OCI-LY1 (cell line): Measurements from ENCODE around the gene DNAAF8.

Source experiments
- H2AFZ ChIP-seq: fragments of 200-600 bp; sonication (generic), shearing (Covaris generic); 2 replicates; pipeline ENCODE4 v1.6.0; 2014; ENCODE audit warnings: antibody characterized with exemption, mild to moderate bottlenecking, low read length
- H3F3A ChIP-seq: fragments of 200-600 bp; sonication (generic), shearing (Covaris generic); 2 replicates; pipeline ENCODE4 v1.6.0; 2014; ENCODE audit warnings: mild to moderate bottlenecking, antibody characterized with exemption, low read length, moderate library complexity; ENCODE audit not compliant: insufficient read depth
- H3K27ac ChIP-seq: fragments of 200-600 bp; sonication (generic); 2 replicates; pipeline ENCODE4 v1.5.1; 2014; ENCODE audit warnings: low read length, mixed run types, mild to moderate bottlenecking, low read depth; ENCODE audit not compliant: poor library complexity, severe bottlenecking
- H3K27me3 ChIP-seq: fragments of 200-600 bp; sonication (generic); 2 replicates; pipeline ENCODE4 v1.6.0; 2014; ENCODE audit warnings: antibody characterized with exemption, mild to moderate bottlenecking, low read length, moderate library complexity; ENCODE audit not compliant: insufficient read depth
- H3K36me3 ChIP-seq: fragments of 200-600 bp; sonication (generic); 2 replicates; pipeline ENCODE4 v1.6.1; 2014; ENCODE audit warnings: mild to moderate bottlenecking, antibody characterized with exemption, low read length, moderate library complexity, mixed read lengths; ENCODE audit not compliant: insufficient read depth
- H3K4me1 ChIP-seq: fragments of 200-600 bp; sonication (generic); 2 replicates; pipeline ENCODE4 v1.5.1; 2014; ENCODE audit warnings: mild to moderate bottlenecking, low read length, moderate library complexity; ENCODE audit not compliant: insufficient read depth, severe bottlenecking
- H3K4me2 ChIP-seq: fragments of 200-600 bp; sonication (generic), shearing (Covaris generic); 2 replicates; pipeline ENCODE4 v1.6.1; 2014; ENCODE audit warnings: low read length
- H3K4me3 ChIP-seq: fragments of 200-600 bp; sonication (generic); 2 replicates; pipeline ENCODE4 v1.5.1; 2014; ENCODE audit warnings: low read length, low read depth, mild to moderate bottlenecking, mixed read lengths; ENCODE audit not compliant: poor library complexity, severe bottlenecking
- H3K79me2 ChIP-seq: fragments of 200-600 bp; shearing (Covaris generic); 2 replicates; pipeline ENCODE4 v1.6.1; 2016; ENCODE audit warnings: mixed run types, low read length, mixed read lengths; ENCODE audit not compliant: insufficient read depth
- H3K9ac ChIP-seq: fragments of 200-600 bp; sonication (generic), shearing (Covaris generic); 2 replicates; pipeline ENCODE4 v1.6.1; 2014; ENCODE audit warnings: mild to moderate bottlenecking, low read length, mixed read lengths
- H3K9me2 ChIP-seq: fragments of 200-600 bp; sonication (generic), shearing (Covaris generic); 2 replicates; pipeline ENCODE4 v1.6.1; 2014; ENCODE audit warnings: low read depth, mild to moderate bottlenecking, low read length, mixed read lengths
- H3K9me3 ChIP-seq: fragments of 200-600 bp; shearing (Covaris generic); 2 replicates; pipeline ENCODE4 v1.6.1; 2014; ENCODE audit warnings: low read length, mixed read lengths
- H4K20me1 ChIP-seq: fragments of 200-600 bp; sonication (generic), shearing (Covaris generic); 2 replicates; pipeline ENCODE4 v1.6.0; 2016; ENCODE audit warnings: mild to moderate bottlenecking, low read length; ENCODE audit not compliant: insufficient read depth
- CTCF ChIP-seq: fragments of 200-600 bp; sonication (generic), shearing (Covaris generic); IDR thresholded peaks from 2 replicates; pipeline ENCODE4 v1.5.1; 2017; ENCODE audit warnings: mild to moderate bottlenecking, antibody characterized with exemption, low read length, moderate library complexity, mixed read lengths
- EZH2 ChIP-seq: fragments of 200-600 bp; sonication (generic), shearing (Covaris generic); IDR thresholded peaks from 2 replicates; pipeline ENCODE4 v1.8.0; 2017; ENCODE audit warnings: borderline replicate concordance, mixed run types, mild to moderate bottlenecking, antibody characterized with exemption, low read length, moderate library complexity, mixed read lengths

DNAAF8 gene

GRCh38 chr16:4753227-4753626, 18.9 kb downstream of the DNAAF8 start:
- H3K36me3 ChIP-seq = peaks cover 71% of the 10 kb centered on the region
- no peaks in the 10 kb centered on the region for H3K79me2 ChIP-seq
- no peaks in the 10 kb centered on the region for H4K20me1 ChIP-seq

DNA sequence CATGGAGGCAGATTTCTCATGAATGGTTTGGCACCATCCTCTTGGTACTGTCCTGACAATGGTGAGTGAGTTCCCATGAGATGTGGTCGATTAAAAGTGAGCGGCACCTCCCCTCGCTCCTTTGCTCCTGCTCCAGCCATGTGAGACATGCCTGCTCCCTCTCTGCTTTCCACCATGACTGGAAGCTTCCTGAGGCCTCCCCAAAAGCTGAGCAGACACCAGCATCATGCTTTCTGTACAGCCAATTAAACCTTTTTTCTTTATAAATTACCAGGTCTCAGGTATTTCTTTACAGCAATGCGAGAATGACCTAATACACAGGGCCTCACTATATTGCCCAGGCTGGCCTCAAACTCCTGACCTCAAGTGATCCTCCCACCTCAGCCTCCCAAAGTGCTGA, 20.5 kb downstream of the DNAAF8 start:
- no peaks in the 10 kb centered on the region for H4K20me1 ChIP-seq
- H3K9ac ChIP-seq = no peak overlapping the region
- no peaks in the 10 kb centered on the region for H3K79me2 ChIP-seq
- no peak for TF ChIP-seq CTCF
- TF ChIP-seq EZH2 = no peak
- no peaks in the 10 kb centered on the region for H3K4me1 ChIP-seq
- peaks cover 78% of the 10 kb centered on the region for H3K36me3 ChIP-seq
- H3F3A ChIP-seq = no peaks in the 10 kb centered on the region
- H3K4me3 ChIP-seq = no peak overlapping the region
- H3K9me2 ChIP-seq = no peaks in the 10 kb centered on the region
- no peaks in the 10 kb centered on the region for H3K27me3 ChIP-seq
- H3K9me3 ChIP-seq = no peaks in the 10 kb centered on the region
- no peak overlapping the region for H3K4me2 ChIP-seq
- H2AFZ ChIP-seq = no peak overlapping the region
- no peak overlapping the region for H3K27ac ChIP-seq

More at GRCh38 chr16:4753227-4753626, 18.9 kb downstream of the DNAAF8 start:
- no peak for TF ChIP-seq CTCF
- no peak for TF ChIP-seq EZH2
- Histone ChIP-seq H3K9ac (no peak overlapping the region), H3K9me3 (no peaks in the 10 kb centered on the region), H3F3A (no peaks in the 10 kb centered on the region), H3K9me2 (no peaks in the 10 kb centered on the region), H3K27me3 (no peaks in the 10 kb centered on the region), H3K4me2 (no peak overlapping the region), H3K4me1 (peaks cover 3% of the 10 kb centered on the region), H3K4me3 (no peak overlapping the region), H3K27ac (no peak overlapping the region), H2AFZ (no peak overlapping the region)

GRCh38 chr16:4755687-4756086, 21.4 kb downstream of the DNAAF8 start:
- Histone ChIP-seq H3K27ac (no peak overlapping the region), H3K36me3 (peaks cover 83% of the 10 kb centered on the region), H3K79me2 (no peaks in the 10 kb centered on the region), H3K9me3 (no peaks in the 10 kb centered on the region), H3K27me3 (no peaks in the 10 kb centered on the region), H4K20me1 (no peaks in the 10 kb centered on the region), H3F3A (no peaks in the 10 kb centered on the region), H3K4me3 (no peak overlapping the region), H2AFZ (no peak overlapping the region), H3K9me2 (no peaks in the 10 kb centered on the region), H3K9ac (no peak overlapping the region), H3K4me2 (no peak overlapping the region), H3K4me1 (no peaks in the 10 kb centered on the region)
- no peak for TF ChIP-seq CTCF
